Measurements from ENCODE around the gene AHSG. TPM values are rescaled to one million over a fixed set of nuclear protein-coding genes. Genes with fewer than 3 reads are reported as not detected.
"Not testable (repeated sequence)": the region's sequence is repeated elsewhere in the genome, so short reads cannot be mapped to it uniquely, and the experiment has no call there.

The AHSG gene
- polyA plus RNA-seq, result not detected

GRCh38 chr3:186612721-186613636, at the start of gene AHSG:
Gene AHSG (plus strand): TSS chr3:186613060. CDS start chr3:186613142, 82 bp downstream.
- H3K4me3 Mint-ChIP-seq, result peak within 1 kb of the TSS in 1 of 4 donors; percentile 36
- H3K27ac Mint-ChIP-seq, result no peak within 1 kb of the TSS
- H3K4me1 Mint-ChIP-seq, result peaks cover 13 to 16% (median 16%) of the 10 kb centered on the region in 3 donors
- H3K27me3 Mint-ChIP-seq, result peaks cover 4% of the 10 kb centered on the region
- peaks cover 5% of the 10 kb centered on the region for H3K36me3 Mint-ChIP-seq
- H3K9me3 Mint-ChIP-seq, result no peaks in the 10 kb centered on the region

GRCh38 chr3:186564586-186564985, 48.3 kb upstream of the AHSG start:
- H3K27ac Mint-ChIP-seq, result peak overlapping the region in 1 of 3 donors; percentile 34
- peak overlapping the region in 1 of 4 donors; percentile 81 for H3K4me3 Mint-ChIP-seq
- H3K36me3 Mint-ChIP-seq, result no peaks in the 10 kb centered on the region
- H3K9me3 Mint-ChIP-seq, result no peaks in the 10 kb centered on the region
- no peaks in the 10 kb centered on the region for H3K27me3 Mint-ChIP-seq
- peaks cover 35 to 46% (median 41%) of the 10 kb centered on the region in 3 donors for H3K4me1 Mint-ChIP-seq

GRCh38 chr3:186566772-186567071, 46.1 kb upstream of the AHSG start:
- H3K36me3 Mint-ChIP-seq, result no peaks in the 10 kb centered on the region
- peak overlapping the region; percentile 96 to 98 (median 96) for H3K27ac Mint-ChIP-seq
- H3K9me3 Mint-ChIP-seq, result no peaks in the 10 kb centered on the region
- peak overlapping the region; percentile 91 to 99 (median 96) for H3K4me3 Mint-ChIP-seq
- peaks cover 42 to 45% (median 44%) of the 10 kb centered on the region in 3 donors for H3K4me1 Mint-ChIP-seq
- H3K27me3 Mint-ChIP-seq, result no peaks in the 10 kb centered on the region

- peak within 1 kb of the TSS; percentile 91 to 99 (median 96) for H3K4me3 Mint-ChIP-seq
- no peaks in the 10 kb centered on the region for H3K36me3 Mint-ChIP-seq
- no peaks in the 10 kb centered on the region for H3K27me3 Mint-ChIP-seq
- peaks cover 41 to 44% (median 43%) of the 10 kb centered on the region in 3 donors for H3K4me1 Mint-ChIP-seq
- peak within 1 kb of the TSS; percentile 96 to 98 (median 96) for H3K27ac Mint-ChIP-seq
- no peaks in the 10 kb centered on the region for H3K9me3 Mint-ChIP-seq
Measured at GRCh38 chr3:186567072-186567921, 45.6 kb upstream of the AHSG start, which contains the start of gene TBCCD1. Gene TBCCD1 (minus strand): TSS chr3:186567339. CDS start chr3:186564329, 3,010 bp downstream.

- peaks cover 36 to 44% (median 38%) of the 10 kb centered on the region in 3 donors for H3K4me1 Mint-ChIP-seq
Measured at GRCh38 chr3:186569361-186569760, 43.5 kb upstream of the AHSG start.

GRCh38 chr3:186569779-186570095, 43.1 kb upstream of the AHSG start:
- Mint-ChIP-seq H3K9me3 (no peaks in the 10 kb centered on the region), H3K27me3 (no peaks in the 10 kb centered on the region), H3K4me1 (peaks cover 36 to 43% (median 38%) of the 10 kb centered on the region in 3 donors)

More at GRCh38 chr3:186569361-186569760, 43.5 kb upstream of the AHSG start:
- H3K27me3 Mint-ChIP-seq, H3K9me3 Mint-ChIP-seq, H3K36me3 Mint-ChIP-seq: not testable (repeated sequence)
- peak overlapping the region; percentile 93 to 97 (median 94) for H3K4me3 Mint-ChIP-seq
- H3K27ac Mint-ChIP-seq, result peak overlapping the region; percentile 94 to 98 (median 96)

GRCh38 chr3:186570096-186570940, 42.5 kb upstream of the AHSG start, which contains the start of gene DNAJB11:
Gene DNAJB11 (plus strand): TSS chr3:186570720. CDS start chr3:186570898, 178 bp downstream.
- peak within 1 kb of the TSS; percentile 93 to 97 (median 94) for H3K4me3 Mint-ChIP-seq
- H3K27me3 Mint-ChIP-seq, result no peaks in the 10 kb centered on the region
- H3K36me3 Mint-ChIP-seq, result peaks cover 7% of the 10 kb centered on the region
- H3K4me1 Mint-ChIP-seq, result peaks cover 35 to 42% (median 37%) of the 10 kb centered on the region in 3 donors
- peak within 1 kb of the TSS; percentile 94 to 98 (median 96) for H3K27ac Mint-ChIP-seq
- H3K9me3 Mint-ChIP-seq, result no peaks in the 10 kb centered on the region

More at GRCh38 chr3:186569779-186570095, 43.1 kb upstream of the AHSG start:
- H3K27ac Mint-ChIP-seq, result peak overlapping the region; percentile 94 to 98 (median 96)
- H3K4me3 Mint-ChIP-seq, result peak overlapping the region; percentile 93 to 97 (median 94)
- peaks cover 5% of the 10 kb centered on the region for H3K36me3 Mint-ChIP-seq

GRCh38 chr3:186570941-186571643, 41.8 kb upstream of the AHSG start:
- Mint-ChIP-seq H3K9me3 (no peaks in the 10 kb centered on the region), H3K4me1 (peaks cover 34 to 45% (median 41%) of the 10 kb centered on the region in 3 donors), H3K27ac (peak overlapping the region; percentile 94 to 98 (median 96)), H3K36me3 (peaks cover 7% of the 10 kb centered on the region), H3K27me3 (no peaks in the 10 kb centered on the region), H3K4me3 (peak overlapping the region; percentile 93 to 97 (median 94))

- H3K27me3 Mint-ChIP-seq, result no peaks in the 10 kb centered on the region
- peaks cover 7% of the 10 kb centered on the region for H3K36me3 Mint-ChIP-seq
- H3K9me3 Mint-ChIP-seq, result no peaks in the 10 kb centered on the region
- H3K4me3 Mint-ChIP-seq, result peak overlapping the region; percentile 93 to 97 (median 94)
- peak overlapping the region; percentile 94 to 98 (median 96) for H3K27ac Mint-ChIP-seq
- peaks cover 30 to 43% (median 36%) of the 10 kb centered on the region in 3 donors for H3K4me1 Mint-ChIP-seq
Measured at GRCh38 chr3:186571644-186572013, 41.2 kb upstream of the AHSG start.

GRCh38 chr3:186577521-186577920, 35.3 kb upstream of the AHSG start:
- Mint-ChIP-seq H3K4me1 (peaks cover 9 to 13% (median 12%) of the 10 kb centered on the region in 3 donors), H3K27me3 (no peaks in the 10 kb centered on the region), H3K4me3 (no peak overlapping the region), H3K27ac (peak overlapping the region in 1 of 3 donors; percentile 8), H3K36me3 (peaks cover 7% of the 10 kb centered on the region), H3K9me3 (no peaks in the 10 kb centered on the region)

- H3K9me3 Mint-ChIP-seq, result no peaks in the 10 kb centered on the region
- no peak overlapping the region for H3K4me3 Mint-ChIP-seq
- no peaks in the 10 kb centered on the region for H3K36me3 Mint-ChIP-seq
- H3K4me1 Mint-ChIP-seq, result peaks cover under 1 to 5% (median 1%) of the 10 kb centered on the region in 3 donors
- no peak overlapping the region for H3K27ac Mint-ChIP-seq
- H3K27me3 Mint-ChIP-seq, result no peaks in the 10 kb centered on the region
Measured at GRCh38 chr3:186580785-186581184, 32.1 kb upstream of the AHSG start.

- no peak overlapping the region for H3K27ac Mint-ChIP-seq
- no peaks in the 10 kb centered on the region for H3K36me3 Mint-ChIP-seq
- peaks cover 0 to 3% (median 1%) of the 10 kb centered on the region in 3 donors for H3K4me1 Mint-ChIP-seq
- no peak overlapping the region for H3K4me3 Mint-ChIP-seq
- no peaks in the 10 kb centered on the region for H3K9me3 Mint-ChIP-seq
- H3K27me3 Mint-ChIP-seq, result no peaks in the 10 kb centered on the region
Measured at GRCh38 chr3:186582541-186582940, 30.3 kb upstream of the AHSG start.

GRCh38 chr3:186583831-186584230, 29.0 kb upstream of the AHSG start:
- no peak overlapping the region for H3K4me3 Mint-ChIP-seq
- H3K4me1 Mint-ChIP-seq, result peaks cover 0 to 3% (median 0%) of the 10 kb centered on the region in 3 donors
- H3K27me3 Mint-ChIP-seq, result no peaks in the 10 kb centered on the region
- H3K9me3 Mint-ChIP-seq, result no peaks in the 10 kb centered on the region
- H3K36me3 Mint-ChIP-seq, result peaks cover 3% of the 10 kb centered on the region
- H3K27ac Mint-ChIP-seq, result peak overlapping the region in 1 of 3 donors; percentile 47
